Vagina (tissue), 2 donors: ENCODE measurements around the gene BMPR1A. TPM values are rescaled to one million over a fixed set of nuclear protein-coding genes. Genes with fewer than 3 reads are reported as not detected.
"Not testable (repeated sequence)": the region's sequence is repeated elsewhere in the genome, so short reads cannot be mapped to it uniquely, and the experiment has no call there.

Experiments used
- DNase-seq, 2 donors: peaks; one replicate each; pipeline ENCODE4 v3.0.0-alpha.2; 2017; ENCODE audit errors: extremely low spot score in 2 of 2
- H3K27ac ChIP-seq: fragments of 200-600 bp; sonication (generic); one replicate; pipeline ENCODE4 v1.5.1; 2019
- H3K27me3 ChIP-seq: fragments of 200-600 bp; sonication (generic); one replicate; pipeline ENCODE4 v1.5.1; 2019
- H3K36me3 ChIP-seq, 2 donors: fragments of 200-600 bp; sonication (generic); one replicate each; pipeline ENCODE4 v1.5.1; 2017 to 2019
- H3K4me1 ChIP-seq: fragments of 200-600 bp; sonication (generic); one replicate; pipeline ENCODE4 v1.5.1; 2019
- H3K4me3 ChIP-seq, 2 donors: fragments of 200-600 bp; sonication (generic); 1 replicate in 1 of 2; 2 replicates in 1 of 2; pipeline ENCODE4 v1.5.1; 2016 to 2019
- H3K9me3 ChIP-seq: fragments of 200-600 bp; sonication (generic); one replicate; pipeline ENCODE4 v1.5.1; 2019
- POLR2A ChIP-seq, 2 donors: fragments of 450-650 bp; IDR thresholded peaks; one replicate each; pipeline ENCODE4 v1.6.1; 2017; ENCODE audit warnings: antibody characterized with exemption in 2 of 2, mild to moderate bottlenecking in 2 of 2, moderate library complexity in 2 of 2
- POLR2AphosphoS5 ChIP-seq, 2 donors: sonication (generic); formaldehyde crosslinking; IDR thresholded peaks; one replicate each; pipeline ENCODE4 v1.9.0; 2017; ENCODE audit warnings: antibody characterized with exemption in 2 of 2, mild to moderate bottlenecking in 2 of 2, low read depth in 1 of 2; ENCODE audit not compliant: insufficient read depth in 1 of 2
- intact Hi-C: fragments of 100-400 bp; cut with DNase I; formaldehyde crosslinking; loops from one replicate; pipeline ENCODE4 v1.15.1; 2023
- total RNA-seq: library from RNA; depleted of rRNA; stranded (reverse); fragments of >200 nt; gene quantifications from one replicate; pipeline ENCODE4 v1.2.3, GENCODE V29; 2016
- TF ChIP-seq, protein P1 (sequence below), 3 experiments: fragments of 450-650 bp in 2 of 3; fragments of 200-600 bp in 1 of 3; sonication (generic) in 1 of 3; IDR thresholded peaks; one replicate each; pipeline ENCODE4 v1.5.1; 2017 to 2019; ENCODE audit warnings: antibody characterized with exemption in 3 of 3, mild to moderate bottlenecking in 2 of 3, moderate library complexity in 2 of 3

BMPR1A gene
- total RNA-seq, 1 donor from 2014 or later = 33.1 TPM

DNA sequence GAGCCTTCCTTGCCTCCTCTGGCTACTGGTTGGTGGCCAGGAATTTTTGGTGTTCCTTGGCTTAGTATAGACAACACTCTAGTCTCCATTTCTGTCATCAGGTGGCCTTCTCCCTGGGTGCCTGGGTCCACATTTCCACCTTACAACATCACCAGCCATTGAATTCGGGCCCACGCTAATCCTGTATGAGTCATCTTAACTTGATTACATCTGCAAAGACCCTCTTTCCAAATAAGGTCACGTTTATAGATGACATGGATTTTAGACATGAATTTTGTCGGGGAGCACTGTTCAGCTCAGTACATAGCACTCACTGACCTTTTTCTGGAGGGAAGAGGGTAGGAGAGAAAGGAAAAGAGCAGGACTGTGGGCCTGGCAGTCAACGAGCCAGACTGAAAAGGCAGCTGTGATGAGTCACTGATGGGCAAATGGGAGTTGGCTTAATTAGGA lies 161.6 kb downstream of the BMPR1A start:
- H3K27ac ChIP-seq = no peak overlapping the region
- no peak for TF ChIP-seq POLR2AphosphoS5 (IDR thresholded peaks at IDR 0.05; ENCODE audit: insufficient read depth in 1 of 2, low read depth in 1 of 2)
- TF ChIP-seq POLR2A (IDR thresholded peaks at IDR 0.05) = no peak
- TF ChIP-seq, protein P1, sequence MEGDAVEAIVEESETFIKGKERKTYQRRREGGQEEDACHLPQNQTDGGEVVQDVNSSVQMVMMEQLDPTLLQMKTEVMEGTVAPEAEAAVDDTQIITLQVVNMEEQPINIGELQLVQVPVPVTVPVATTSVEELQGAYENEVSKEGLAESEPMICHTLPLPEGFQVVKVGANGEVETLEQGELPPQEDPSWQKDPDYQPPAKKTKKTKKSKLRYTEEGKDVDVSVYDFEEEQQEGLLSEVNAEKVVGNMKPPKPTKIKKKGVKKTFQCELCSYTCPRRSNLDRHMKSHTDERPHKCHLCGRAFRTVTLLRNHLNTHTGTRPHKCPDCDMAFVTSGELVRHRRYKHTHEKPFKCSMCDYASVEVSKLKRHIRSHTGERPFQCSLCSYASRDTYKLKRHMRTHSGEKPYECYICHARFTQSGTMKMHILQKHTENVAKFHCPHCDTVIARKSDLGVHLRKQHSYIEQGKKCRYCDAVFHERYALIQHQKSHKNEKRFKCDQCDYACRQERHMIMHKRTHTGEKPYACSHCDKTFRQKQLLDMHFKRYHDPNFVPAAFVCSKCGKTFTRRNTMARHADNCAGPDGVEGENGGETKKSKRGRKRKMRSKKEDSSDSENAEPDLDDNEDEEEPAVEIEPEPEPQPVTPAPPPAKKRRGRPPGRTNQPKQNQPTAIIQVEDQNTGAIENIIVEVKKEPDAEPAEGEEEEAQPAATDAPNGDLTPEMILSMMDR (IDR thresholded peaks at IDR 0.05) = no peak
- H3K4me3 ChIP-seq = no peak overlapping the region
- H3K36me3 ChIP-seq = peaks cover 0 to 51% of the 10 kb centered on the region in 2 donors
- intact Hi-C loops = loop anchor here (10.0 kb wide), 1 partner anchor 513 kb away; no protein-coding TSS in a partner anchor
- H3K9me3 ChIP-seq = no peaks in the 10 kb centered on the region
- H3K27me3 ChIP-seq = no peaks in the 10 kb centered on the region
- H3K4me1 ChIP-seq = no peaks in the 10 kb centered on the region
- DNase-seq = no peak

DNA sequence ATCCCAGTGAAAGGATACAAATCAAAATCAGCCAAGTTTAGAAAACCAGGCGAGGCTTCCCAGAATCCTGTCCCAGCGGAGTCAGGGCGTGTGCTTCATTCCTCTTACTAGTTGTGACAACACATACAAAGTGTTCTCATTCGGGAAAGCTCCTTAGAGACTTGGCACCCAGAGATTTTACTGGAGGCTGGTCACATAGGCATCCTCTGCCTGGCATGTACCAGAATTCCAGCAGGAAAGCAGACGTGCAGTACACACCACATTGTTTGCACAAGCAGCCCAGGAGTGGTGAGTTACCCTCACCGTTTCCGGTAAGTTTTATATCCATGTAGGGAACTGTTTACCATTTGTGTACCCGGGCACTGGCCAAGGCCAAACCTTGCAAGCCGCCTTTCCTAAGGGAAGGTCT lies 166.1 kb downstream of the BMPR1A start:
- TF ChIP-seq, protein P1 (IDR thresholded peaks at IDR 0.05) = no peak
- TF ChIP-seq POLR2A (IDR thresholded peaks at IDR 0.05) (no peak), POLR2AphosphoS5 (IDR thresholded peaks at IDR 0.05; ENCODE audit: insufficient read depth in 1 of 2, low read depth in 1 of 2) (no peak)
- H3K27me3 ChIP-seq = no peaks in the 10 kb centered on the region
- no peaks in the 10 kb centered on the region for H3K4me1 ChIP-seq
- H3K27ac ChIP-seq = no peak overlapping the region
- peaks cover 0 to 28% of the 10 kb centered on the region in 2 donors for H3K36me3 ChIP-seq
- H3K9me3 ChIP-seq = no peaks in the 10 kb centered on the region
- intact Hi-C loops = no loop called here
- H3K4me3 ChIP-seq = no peak overlapping the region
- no peak for DNase-seq

DNA sequence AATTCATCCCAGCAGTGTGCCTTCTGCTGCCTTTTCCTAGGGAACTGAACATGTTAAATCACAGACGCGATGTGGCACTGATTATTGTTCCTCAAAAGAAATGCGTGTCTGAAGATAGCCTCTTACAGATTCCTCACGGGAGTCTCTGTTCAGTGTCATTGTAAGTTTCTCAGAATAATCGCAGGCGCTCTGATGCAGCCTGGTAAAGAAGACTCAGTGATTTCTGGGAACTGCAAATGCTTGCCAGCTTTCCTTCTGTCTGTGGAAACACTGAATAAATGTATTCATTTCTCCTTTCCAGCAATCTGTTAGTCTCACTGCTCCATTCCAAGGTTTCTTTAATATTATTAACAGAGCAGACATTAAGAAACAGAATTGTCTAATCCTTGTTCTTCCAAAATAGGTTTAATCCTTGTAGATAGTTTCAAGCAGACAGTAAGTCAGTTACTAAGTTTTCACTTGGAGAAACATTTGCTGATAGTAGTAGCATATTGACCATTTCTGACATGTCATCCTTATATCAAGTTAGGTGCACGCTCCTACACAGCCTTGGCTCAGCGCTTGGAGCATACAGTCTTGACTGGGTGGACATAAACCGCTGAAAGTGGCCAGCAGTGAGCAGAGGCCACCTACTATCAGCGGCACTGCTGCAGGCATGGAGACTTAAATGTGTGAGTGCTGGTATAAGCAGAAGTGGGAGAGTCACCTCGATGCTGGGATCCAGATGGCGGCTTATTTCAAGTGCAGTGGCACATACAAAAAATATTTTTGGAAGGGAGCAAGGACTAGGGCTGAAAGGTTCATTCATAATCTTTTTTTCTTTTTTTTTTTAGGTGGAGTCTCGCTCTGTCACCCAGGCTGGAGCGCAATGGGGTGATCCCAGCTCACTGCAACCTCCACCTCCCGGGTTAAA lies 173.3 kb downstream of the BMPR1A start:
- H3K4me1 ChIP-seq = no peaks in the 10 kb centered on the region
- no peak overlapping the region for H3K4me3 ChIP-seq
- intact Hi-C loops = no loop called here
- TF ChIP-seq POLR2A (IDR thresholded peaks at IDR 0.05) (no peak), POLR2AphosphoS5 (IDR thresholded peaks at IDR 0.05; ENCODE audit: insufficient read depth in 1 of 2, low read depth in 1 of 2) (no peak)
- TF ChIP-seq, protein P1 (IDR thresholded peaks at IDR 0.05) = no peak
- H3K36me3 ChIP-seq = peaks cover 4 to 18% of the 10 kb centered on the region in 2 donors
- H3K27me3 ChIP-seq = no peaks in the 10 kb centered on the region
- H3K27ac ChIP-seq = no peak overlapping the region
- no peaks in the 10 kb centered on the region for H3K9me3 ChIP-seq
- DNase-seq = no peak

DNA sequence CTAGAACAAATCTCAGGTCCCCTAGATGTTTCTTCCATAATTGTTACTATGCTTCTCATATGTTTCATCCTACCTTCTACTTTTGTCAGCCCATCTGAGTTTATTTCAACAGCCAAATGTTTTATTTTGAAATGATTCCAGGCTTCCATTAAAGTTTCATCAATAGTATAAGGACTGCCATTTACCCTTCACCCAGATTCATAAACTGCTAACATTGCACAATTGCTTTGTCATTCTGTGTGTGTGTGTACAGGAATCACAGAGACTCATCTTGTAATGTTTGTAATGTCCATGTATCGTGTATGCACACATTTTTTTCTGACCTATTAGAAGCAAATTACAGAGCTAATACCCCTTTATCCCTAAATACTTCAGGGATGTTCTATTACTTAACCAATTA lies 175.5 kb downstream of the BMPR1A start:
- no peaks in the 10 kb centered on the region for H3K27me3 ChIP-seq
- no peak overlapping the region for H3K4me3 ChIP-seq
- no peaks in the 10 kb centered on the region for H3K4me1 ChIP-seq
- H3K9me3 ChIP-seq = no peaks in the 10 kb centered on the region
- H3K36me3 ChIP-seq = peaks cover 4 to 18% of the 10 kb centered on the region in 2 donors
- TF ChIP-seq POLR2AphosphoS5 (IDR thresholded peaks at IDR 0.05; ENCODE audit: insufficient read depth in 1 of 2, low read depth in 1 of 2) (peak in 1 of 2 donors; percentile 36), POLR2A (IDR thresholded peaks at IDR 0.05) (no peak)
- TF ChIP-seq, protein P1 (IDR thresholded peaks at IDR 0.05) = no peak
- peak overlapping the region; percentile 25 for H3K27ac ChIP-seq
- no peak for DNase-seq
- intact Hi-C loops = no loop called here

DNA sequence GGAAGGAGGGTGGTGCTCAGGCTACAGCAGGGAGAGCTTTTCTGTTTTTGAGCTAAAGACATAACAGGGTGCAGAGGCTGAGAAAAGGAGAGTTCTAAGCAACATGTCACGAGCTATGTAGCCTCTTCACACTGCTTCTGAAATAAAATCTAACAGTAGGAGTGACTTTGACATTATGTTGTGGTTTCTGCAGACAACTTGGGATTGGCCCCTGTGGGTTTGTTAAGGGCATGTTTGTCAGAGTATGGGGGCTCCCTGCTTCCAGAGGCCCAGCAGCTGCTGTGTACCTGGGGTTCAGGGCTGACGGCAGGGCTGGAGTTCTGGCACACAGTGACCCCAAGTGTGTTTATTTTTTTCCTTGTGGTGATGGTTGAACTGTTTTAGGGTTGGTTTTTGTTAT lies 176.3 kb downstream of the BMPR1A start:
- H3K4me1 ChIP-seq = no peaks in the 10 kb centered on the region

DNA sequence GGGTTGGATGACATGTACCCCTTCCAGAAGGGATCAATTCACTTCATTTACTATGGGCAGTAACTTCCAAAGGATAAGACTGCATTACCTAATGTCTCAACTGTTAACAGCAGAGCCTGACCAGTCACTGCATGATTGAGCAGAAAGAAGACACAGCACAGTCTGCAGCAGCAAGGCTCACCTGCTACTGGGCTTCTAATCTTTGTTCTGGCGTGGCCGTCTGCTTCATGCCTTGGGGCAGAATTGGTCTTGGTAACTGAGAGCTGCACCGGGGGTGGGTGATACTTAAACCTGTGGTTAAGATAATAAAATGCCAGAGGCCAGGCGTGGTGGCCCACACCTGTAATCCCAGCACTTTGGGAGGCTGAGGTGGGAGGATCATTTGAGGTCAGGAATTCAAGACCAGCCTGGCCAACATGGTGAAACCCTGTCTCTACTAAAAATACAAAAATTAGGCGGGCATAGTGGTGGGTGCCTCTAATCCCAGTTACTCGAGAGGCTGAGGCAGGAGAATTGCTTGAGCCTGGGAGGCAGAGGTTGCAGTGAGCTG lies 177.8 kb downstream of the BMPR1A start:
- H3K36me3 ChIP-seq = peaks cover 4 to 17% of the 10 kb centered on the region in 2 donors
- intact Hi-C loops, H3K4me1 ChIP-seq, H3K4me3 ChIP-seq, H3K9me3 ChIP-seq, H3K27ac ChIP-seq, DNase-seq, H3K27me3 ChIP-seq: not testable (repeated sequence)

More for the DNA sequence above, 176.3 kb downstream of the BMPR1A start:
- Histone ChIP-seq H3K36me3 (peaks cover 4 to 18% of the 10 kb centered on the region in 2 donors), H3K27me3 (no peaks in the 10 kb centered on the region), H3K4me3 (no peak overlapping the region), H3K9me3 (no peaks in the 10 kb centered on the region), H3K27ac (peak overlapping the region; percentile 25)
- intact Hi-C loops = no loop called here
- TF ChIP-seq POLR2AphosphoS5 (IDR thresholded peaks at IDR 0.05; ENCODE audit: insufficient read depth in 1 of 2, low read depth in 1 of 2) (no peak), POLR2A (IDR thresholded peaks at IDR 0.05) (no peak)
- TF ChIP-seq, protein P1 (IDR thresholded peaks at IDR 0.05) = no peak
- no peak for DNase-seq
